T47D (cell line): ENCODE results near the gene KCNMA1.

ENCODE experiments used
- DNase-seq, 2 experiments: peaks; one replicate each; pipeline versions ENCODE4 v3.0.0 to v3.0.0-alpha.2; 2011 to 2012; ENCODE audit warnings: low read depth in 1 of 2, low spot score in 1 of 2
- JUND ChIP-seq: IDR thresholded peaks from 2 replicates; pipeline ENCODE4 v1.6.1; 2012; ENCODE audit warnings: low read depth
- in situ Hi-C: cut with HindIII; loops from 2 replicates; pipeline ENCODE4 v1.10.0; 2016; ENCODE audit warnings: low sequenced_read_pairs, low pct_unique_long_range_greater_than_20kb

KCNMA1 gene

GRCh38 chr10:77636282-77636966 lies 1.2 kb downstream of the KCNMA1 start:
- DNase-seq = peak in 1 of 2 experiments; percentile 57
- TF ChIP-seq JUND = no peak
- in situ Hi-C loops = no loop called here

- peak; percentile 48 to 63 for DNase-seq
- in situ Hi-C loops = no loop called here
- TF ChIP-seq JUND = no peak
These were observed 2.0 kb downstream of the KCNMA1 start for GRCh38 chr10:77635402-77636227.

- in situ Hi-C loops = no loop called here
- no peak for TF ChIP-seq JUND
- no peak for DNase-seq
These were observed 2.7 kb downstream of the KCNMA1 start for GRCh38 chr10:77634939-77635338.

- in situ Hi-C loops = no loop called here
- TF ChIP-seq JUND = no peak
These were observed 4.2 kb downstream of the KCNMA1 start for GRCh38 chr10:77633376-77633775.

GRCh38 chr10:77631241-77631640 lies 6.4 kb downstream of the KCNMA1 start:
- in situ Hi-C loops = no loop called here
- no peak for DNase-seq
- no peak for TF ChIP-seq JUND

More at GRCh38 chr10:77633376-77633775, 4.2 kb downstream of the KCNMA1 start:
- DNase-seq = no peak

GRCh38 chr10:77630507-77630848 lies 7.1 kb downstream of the KCNMA1 start:
- in situ Hi-C loops = no loop called here
- no peak for DNase-seq
- TF ChIP-seq JUND = no peak

- TF ChIP-seq JUND = no peak
- DNase-seq = no peak
- in situ Hi-C loops = no loop called here
These were observed 7.7 kb downstream of the KCNMA1 start for GRCh38 chr10:77629775-77630506.

GRCh38 chr10:77628906-77629730 lies 8.5 kb downstream of the KCNMA1 start:
- in situ Hi-C loops = no loop called here
- DNase-seq = no peak
- TF ChIP-seq JUND = no peak

GRCh38 chr10:77626266-77626935 lies 11.2 kb downstream of the KCNMA1 start:
- DNase-seq = no peak
- TF ChIP-seq JUND = no peak
- in situ Hi-C loops = no loop called here

- in situ Hi-C loops = no loop called here
These were observed 12.2 kb downstream of the KCNMA1 start for GRCh38 chr10:77625379-77625778.

GRCh38 chr10:77622889-77623291 lies 14.7 kb downstream of the KCNMA1 start:
- DNase-seq = no peak
- in situ Hi-C loops = no loop called here
- TF ChIP-seq JUND = no peak

More at GRCh38 chr10:77625379-77625778, 12.2 kb downstream of the KCNMA1 start:
- no peak for DNase-seq
- no peak for TF ChIP-seq JUND

- in situ Hi-C loops = no loop called here
- TF ChIP-seq JUND = no peak
- DNase-seq = no peak
These were observed 16.9 kb downstream of the KCNMA1 start for GRCh38 chr10:77620731-77621130.
